ENCODE results near the gene MPZ.
"Not testable (repeated sequence)": the region's sequence is repeated elsewhere in the genome, so short reads cannot be mapped to it uniquely, and the experiment has no call there.

Gene MPZ

DNA sequence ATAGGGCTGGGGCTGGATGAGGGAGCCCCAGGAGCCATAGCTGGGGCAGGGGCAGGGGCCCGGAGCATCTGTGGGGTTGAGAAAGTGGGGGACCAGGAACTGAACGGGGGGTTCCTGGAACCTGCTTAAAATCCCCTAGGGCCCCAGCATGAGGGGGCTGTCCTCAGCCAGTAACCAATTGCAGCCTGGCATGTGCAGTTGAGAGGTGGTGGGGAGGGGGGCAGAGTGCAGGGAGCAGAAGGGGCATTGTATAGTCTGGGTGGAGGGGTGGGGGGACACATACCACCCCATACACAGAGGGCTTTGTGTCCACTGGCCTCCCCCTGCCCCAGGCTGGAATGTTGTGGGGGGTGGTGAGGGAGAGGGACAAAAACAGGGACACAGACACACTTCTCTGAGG lies at the start of gene MPZ:
TSS of gene MPZ (minus strand) at position 101 of the 400 bp plus-strand sequence. CDS start at position 38, 63 bp downstream.
- no peak for DNase-seq

DNA sequence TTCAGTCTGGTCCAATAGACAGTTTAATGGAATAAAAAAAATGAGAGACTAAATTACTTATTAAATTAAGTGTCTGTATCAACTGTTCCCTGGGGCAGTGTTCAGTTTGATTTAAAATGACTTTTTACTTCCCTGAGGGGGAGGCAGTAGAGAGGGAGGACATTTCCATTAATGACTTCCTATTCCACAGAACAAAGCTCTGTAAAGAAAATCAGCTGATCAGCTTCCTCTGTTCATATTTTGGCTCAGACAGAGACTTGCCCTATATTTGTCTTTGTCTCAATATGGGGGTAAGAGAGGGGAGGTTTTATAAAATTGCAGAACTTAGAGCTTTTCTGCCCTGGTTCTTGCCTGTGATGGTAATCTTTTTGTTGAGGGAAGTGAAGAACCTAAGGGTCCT lies 49.5 kb upstream of the MPZ start:
- no peak for DNase-seq

DNA sequence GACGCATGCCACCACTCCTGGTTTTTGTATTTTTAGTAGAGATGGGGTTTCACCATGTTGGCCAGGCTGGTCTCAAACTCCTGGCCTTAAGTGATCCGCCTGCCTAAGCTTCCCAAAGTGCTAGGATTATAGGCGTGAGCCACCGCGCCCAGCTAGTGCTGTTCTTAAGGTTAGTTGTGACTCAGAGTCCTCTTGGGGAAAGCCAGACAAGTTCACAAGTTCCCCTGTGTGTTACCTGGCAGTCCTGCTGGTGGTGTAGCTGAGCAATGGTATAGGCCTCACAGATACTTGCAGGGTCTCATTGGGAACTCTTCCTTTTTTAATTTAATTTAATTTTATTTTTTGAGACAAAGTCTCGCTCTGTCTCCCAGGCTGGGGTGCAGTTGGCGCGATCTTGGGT lies 47.3 kb upstream of the MPZ start:
- DNase-seq: no peak

DNA sequence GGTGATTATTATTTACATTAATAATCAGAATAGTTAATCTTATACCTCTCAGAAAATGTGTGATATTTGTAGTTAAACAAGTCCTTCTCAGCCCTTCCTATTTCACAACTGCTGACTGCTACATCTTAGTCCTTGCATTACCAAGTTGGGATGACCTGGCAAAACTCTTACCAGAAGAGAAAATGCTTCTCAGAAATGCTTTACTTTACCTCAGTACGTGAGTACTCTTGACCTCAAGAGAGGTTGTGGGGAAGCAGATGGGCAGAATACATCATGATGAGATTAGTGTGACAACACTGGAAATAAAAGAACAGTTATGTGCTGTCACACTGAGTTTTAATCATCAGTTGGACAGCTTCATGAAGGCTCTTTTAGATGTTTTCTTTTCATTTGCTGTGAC lies 41.7 kb upstream of the MPZ start:
- DNase-seq: no peak

DNA sequence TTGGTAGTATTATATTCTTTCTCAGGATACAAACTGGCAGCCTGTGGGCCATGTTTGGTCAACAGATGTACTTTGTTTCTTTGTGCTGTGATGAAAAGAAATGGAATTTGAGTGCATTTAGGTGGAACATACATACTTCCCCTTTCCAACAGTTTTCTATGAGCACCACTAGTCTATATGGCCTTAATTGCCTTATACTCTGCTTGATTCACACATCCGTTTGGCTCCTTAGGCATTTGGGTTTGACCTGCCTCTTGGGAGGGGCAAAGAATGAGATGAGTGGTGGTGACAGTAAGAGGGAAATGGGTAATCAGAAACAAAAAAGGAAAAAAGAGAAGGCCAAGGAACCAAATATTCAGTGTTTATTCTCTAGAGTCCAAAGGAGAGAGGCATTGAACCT lies 40.9 kb upstream of the MPZ start:
- no peak for DNase-seq

DNA sequence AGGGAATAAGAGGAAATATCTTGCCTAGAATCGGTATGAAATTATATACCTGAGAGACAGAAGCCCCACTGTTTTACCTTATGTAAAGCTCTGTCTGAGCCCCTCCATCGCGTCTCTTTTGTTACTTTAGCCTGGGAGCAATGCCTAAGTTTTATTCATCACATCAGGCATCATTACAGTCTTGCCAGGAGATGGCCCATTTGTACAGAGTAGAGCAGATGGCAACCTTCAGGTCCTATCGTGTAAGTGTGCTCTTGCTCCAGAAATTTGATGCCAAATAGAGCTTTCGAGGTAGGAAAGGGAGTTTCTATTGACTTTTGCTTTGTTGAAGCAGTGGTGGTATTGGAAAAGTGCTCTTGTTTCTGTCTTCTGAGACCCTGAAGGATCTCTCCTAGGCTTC lies 33.1 kb upstream of the MPZ start:
- no peak for DNase-seq

DNA sequence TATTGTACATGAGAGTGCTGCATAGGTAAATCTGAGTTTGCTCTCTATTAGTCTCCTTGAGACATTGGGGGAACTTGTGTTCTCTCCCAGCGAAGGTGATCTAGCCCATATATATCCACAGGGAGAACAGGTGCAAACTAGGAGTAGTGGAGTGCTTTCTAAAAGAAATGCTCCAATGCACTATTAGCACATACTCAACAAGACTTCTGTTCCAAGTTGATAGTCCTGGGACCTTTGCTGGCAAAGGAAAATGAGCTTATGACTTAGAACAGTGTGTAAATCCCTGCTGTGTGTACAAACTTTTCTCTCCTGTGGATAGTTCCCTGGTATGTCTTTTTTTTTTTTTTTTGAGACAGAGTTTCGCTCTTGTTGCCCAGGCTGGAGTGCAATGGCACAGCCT lies 32.4 kb upstream of the MPZ start:
- no peak for DNase-seq

DNA sequence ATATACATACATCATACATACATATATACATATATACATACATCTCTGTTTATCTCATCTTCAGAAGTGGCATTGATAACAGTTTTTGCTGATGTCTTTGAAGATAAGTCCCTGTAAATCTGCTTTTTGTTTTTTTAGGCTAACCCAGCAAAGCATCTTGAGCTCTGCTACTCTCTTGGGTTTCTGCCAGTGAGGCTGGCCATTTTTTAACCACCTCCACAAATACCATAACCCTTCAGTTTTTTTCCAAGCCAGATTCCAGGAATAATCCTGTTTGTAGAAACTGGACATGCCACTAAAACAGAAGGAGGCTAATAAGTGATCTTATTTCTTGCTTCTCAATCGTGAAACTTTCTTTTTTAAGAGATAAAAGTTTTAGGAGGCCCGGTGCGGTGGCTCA lies 26.0 kb upstream of the MPZ start:
- no peak for DNase-seq

DNA sequence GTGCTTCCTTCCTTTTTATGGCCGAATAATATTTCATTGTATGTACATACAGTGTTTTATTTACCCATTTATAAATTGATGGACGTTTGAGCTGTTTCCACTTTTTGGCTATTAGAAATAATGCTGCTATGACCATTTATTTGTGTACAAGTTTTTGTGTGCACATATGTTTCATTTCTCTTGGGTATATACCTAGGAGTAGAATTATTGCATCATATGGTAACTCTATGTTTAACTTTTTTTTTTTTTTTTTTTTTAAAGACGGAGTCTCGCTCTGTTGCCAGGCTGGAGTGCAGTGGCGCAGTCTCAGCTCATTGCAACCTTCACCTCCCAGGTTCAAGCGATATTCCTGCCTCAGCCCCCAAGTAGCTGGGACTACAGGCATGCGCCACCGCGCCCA lies 23.4 kb upstream of the MPZ start:
- no peak for DNase-seq

DNA sequence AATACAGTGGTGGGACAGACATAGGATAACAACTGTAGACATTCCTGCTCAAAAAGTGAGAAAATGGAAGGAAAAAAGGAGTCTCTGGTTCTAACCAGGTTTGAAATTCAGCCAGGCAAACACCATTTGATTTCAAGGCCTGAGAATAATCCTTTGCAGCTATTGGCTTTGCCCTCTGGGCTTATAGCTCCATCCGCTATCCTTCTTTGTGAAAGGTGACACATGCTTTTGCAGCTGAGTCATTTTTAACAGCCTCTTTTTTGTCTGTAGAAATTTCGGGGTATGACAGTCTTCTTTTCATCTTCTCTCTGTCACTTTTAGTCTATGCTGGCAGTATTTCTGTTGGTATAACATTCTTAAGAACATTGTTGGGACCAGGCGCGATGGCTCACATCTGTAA lies 20.6 kb upstream of the MPZ start:
- DNase-seq: no peak

DNA sequence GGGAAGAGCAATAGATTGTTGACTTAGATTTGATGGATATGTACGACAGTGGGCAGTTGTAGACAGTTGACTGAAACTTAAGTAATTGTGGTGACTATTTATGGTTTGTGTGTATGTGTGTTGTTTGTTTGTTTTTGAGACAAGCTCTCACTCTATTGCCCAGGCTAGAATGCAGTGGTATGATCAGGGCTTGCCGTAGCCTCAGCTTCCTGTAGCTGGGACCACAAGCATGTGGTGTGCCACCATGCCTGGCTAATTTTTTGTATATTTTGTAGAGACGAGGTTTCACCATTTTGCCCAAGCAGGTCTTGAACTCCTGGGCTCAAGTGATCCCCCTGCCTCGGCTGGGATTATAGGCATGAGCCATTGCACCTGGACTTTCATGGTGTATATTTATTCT lies 14.3 kb upstream of the MPZ start:
- DNase-seq: no peak

DNA sequence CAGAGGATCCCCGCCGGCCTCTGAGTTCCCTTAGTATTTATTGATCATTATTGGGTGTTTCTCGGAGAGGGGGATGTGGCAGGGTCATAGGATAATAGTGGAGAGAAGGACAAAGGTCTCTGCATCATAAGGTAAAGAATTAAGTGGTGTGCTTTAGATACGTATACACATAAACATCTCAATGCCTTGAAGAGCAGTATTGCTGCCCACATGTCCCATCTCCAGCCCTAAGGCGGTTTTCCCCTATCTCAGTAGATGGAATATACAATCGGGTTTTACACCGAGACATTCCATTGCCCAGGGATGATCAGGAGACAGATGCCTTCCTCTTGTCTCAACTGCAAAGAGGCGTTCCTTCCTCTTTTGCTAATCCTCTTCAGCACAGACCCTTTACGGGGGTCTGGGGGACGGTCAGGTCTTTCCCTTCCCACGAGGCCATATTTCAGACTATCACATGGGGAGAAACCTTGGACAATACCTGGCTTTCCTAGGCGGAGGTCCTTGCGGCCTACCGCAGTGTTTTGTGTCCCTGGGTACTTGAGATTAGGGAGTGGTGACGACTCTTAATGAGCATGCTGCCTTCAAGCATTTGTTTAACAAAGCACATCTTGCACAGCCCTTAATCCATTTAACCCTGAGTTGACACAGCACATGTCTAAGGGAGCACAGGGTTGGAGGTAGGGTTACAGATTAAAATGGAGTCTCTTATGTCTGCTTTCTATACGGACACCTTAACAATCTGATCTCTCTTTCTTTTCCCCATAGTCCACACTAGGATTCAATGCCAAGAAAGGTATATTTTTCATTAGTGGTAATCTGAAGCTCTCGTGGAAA lies 6.3 kb upstream of the MPZ start:
- not testable (repeated sequence) for DNase-seq

DNA sequence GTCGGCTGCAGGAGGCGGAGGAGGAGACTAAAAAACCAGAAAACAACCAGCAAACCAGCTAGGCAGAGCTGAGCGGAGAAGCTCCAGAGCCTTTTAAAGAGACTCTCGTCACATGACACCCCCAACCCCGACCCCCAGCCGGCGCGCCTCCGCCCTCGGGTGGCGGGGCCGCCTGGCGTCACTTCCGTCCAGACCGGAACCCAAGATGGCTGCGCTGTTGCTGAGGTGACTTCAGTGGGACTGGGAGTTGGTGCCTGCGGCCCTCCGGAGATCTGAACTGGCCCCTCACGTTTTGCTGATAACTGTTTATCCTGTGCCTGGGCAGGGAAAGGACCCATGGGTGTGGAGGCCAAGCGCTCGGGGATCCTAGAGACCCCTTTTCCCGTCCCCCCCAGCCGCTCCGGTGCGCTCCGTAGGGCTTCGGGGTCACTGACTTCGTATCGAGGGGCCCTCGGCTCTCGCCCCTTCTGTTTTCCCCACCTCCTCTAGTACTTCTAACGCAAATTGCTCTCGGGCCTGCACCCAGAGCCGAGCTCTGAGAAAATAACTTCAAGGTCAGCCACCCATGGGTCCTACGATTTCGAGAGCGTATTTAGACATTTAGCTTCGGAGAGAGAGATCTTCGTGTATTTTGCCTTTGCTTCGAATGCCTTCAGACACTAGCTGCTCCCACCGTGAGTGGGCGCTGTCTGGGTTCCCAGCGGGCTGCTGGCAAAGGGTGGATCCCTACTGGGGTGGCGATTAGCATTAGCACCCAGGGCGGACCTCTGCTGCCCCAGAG lies 4.6 kb upstream of the MPZ start, which contains the start of gene SDHC:
TSS of gene SDHC (plus strand) at position 181 of the 781 bp plus-strand sequence. CDS start at position 206, 25 bp downstream.
- DNase-seq: peak; percentile 90 to 95

DNA sequence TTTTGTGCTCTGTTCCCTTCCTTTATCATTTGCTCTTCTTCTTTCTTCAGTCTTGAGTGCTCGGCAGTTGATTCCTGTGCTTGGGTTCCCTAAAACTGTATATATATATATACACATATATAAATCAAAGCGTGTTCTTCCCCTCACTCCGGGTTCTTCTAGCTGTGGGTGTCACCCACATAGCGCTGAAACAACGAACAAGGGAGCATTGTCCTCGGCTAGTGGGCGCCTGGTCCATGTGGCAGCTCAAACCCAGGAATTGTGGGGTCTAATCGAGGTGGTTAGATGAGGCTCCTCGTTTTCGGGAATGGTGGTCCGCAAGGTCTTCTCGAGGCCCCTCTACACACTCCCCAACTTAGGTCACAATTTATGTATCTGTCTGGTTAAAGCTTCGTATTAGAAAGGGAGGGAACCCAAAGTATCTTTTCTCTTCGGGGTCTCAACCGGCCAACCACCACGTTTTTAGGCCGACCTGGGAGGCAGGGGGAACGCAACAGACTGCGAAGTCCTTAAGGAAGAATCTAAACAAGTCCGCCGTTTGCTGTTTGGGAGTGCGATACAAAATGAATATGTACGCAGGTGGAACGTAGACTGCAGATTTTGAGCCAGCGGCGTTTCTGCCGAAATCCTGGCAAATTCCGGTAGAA lies 3.9 kb upstream of the MPZ start:
- DNase-seq: no peak

DNA sequence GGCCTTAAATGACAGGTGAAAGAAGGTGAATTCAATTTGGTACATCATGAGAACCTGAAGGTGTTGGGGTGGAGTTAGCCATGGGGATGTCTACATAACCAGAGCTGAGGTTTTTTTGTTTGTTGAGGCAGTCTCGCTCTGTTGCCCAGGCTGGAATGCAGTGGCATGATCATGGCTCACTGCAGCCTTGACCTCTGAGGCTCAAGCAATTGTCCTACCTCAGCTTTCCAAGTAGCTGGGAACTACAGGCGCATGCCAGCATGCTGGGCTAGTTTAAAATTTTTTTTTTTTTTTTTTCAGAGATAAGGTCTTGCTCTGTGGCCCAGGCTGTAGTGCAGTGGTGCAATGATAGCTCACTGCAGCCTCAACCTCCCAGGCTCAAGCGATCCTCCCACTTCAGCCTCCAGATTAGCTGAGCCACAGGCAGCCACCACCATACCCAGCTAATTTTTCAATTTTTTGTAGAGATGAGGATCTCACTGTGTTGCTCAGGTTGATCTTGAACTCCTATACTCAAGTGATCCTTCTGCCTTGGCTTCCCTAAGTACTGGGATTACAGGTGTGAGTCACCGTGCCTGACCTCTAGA lies 1.9 kb upstream of the MPZ start:
- no peak for DNase-seq

DNA sequence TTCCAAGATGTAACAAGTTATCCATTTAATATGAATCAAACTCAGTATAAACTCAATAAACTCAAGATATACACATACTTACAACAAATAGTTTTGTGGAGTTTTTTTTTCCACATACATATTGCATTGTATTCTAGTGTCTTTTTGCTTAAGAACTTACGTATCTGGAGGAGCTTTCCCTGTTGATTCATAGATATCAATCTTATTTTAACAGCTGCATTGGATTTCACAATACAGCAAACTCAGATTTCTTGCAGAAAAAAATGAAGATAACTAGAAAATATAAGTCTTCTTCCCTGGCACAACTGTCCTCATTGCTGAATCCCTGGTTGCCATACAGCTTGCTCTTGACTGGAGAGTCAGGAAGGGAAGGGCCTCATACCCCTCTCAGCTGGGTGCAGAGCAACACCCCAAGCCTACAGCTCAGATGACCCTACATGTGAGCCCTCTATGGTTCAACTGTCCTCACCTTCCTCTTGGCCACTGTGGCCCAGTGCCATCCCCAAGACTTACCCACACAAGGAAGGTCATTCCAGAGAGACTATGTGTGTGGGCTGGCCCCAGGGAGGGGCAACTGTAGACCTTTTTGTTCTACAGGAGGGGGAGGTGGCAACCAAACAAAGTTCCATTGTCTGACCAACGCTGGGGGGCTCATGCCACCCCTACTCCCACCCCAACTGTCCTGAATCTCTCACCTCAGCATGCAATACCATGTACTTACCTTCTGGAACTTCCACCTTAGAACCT lies 1.7 kb downstream of the MPZ start:
- DNase-seq: no peak

DNA sequence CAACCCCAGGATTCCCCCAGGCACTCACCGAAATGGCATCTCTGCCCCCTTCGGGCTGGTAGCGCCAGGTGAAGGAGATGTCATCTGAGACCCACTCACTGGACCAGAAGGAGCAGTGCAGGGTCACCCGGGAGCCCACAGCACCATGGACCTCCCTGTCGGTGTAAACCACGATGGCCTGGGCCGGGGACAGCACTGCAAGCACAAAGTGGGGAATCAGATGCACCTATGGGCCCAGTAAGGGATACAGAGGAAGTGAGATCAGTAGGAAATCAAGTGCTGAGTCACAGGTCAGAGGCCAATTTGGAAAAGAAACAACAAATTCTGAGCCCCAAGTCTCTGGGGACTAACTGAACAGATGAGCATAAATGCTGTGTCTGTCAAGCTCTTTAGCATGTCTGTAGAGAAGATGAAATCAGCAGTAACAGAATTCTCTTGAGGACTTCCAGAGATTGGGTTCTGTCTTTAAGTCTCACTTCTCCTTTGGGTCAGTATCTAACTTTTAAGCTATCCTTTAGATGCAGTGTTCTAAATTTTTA lies 2.5 kb downstream of the MPZ start:
- no peak for DNase-seq

DNA sequence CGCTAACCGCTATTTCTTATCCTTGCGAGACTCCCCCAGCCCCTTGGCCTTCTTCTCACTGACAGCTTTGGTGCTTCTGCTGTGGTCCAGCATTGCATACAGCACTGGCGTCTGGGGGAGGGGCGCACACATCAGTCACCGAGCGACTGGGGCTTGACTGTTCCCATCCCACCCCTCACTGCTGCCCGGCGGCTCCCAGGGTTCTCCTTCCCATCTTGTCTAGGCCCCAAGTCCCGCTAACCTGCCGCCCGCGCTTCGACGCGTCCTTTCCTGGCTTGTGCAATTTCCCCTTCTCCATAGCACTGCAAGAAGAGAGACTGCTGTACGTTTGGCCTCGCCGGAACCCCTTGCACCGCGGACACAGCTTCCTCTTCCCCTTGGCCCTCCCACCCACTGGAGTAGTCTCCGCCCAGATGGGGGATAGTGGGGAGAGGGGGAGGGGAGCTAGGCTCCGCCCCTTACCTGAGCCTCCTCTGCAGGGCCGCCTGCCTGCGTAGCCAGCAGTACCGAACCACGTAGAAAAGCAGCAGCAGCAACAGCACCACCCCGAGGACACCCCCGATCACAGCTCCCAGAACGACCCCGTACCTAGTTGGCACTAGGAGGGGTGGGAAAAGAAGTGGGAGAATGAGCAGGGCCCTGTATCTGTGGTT lies 3.8 kb downstream of the MPZ start:
- peak; percentile 73 to 84 for DNase-seq

DNA sequence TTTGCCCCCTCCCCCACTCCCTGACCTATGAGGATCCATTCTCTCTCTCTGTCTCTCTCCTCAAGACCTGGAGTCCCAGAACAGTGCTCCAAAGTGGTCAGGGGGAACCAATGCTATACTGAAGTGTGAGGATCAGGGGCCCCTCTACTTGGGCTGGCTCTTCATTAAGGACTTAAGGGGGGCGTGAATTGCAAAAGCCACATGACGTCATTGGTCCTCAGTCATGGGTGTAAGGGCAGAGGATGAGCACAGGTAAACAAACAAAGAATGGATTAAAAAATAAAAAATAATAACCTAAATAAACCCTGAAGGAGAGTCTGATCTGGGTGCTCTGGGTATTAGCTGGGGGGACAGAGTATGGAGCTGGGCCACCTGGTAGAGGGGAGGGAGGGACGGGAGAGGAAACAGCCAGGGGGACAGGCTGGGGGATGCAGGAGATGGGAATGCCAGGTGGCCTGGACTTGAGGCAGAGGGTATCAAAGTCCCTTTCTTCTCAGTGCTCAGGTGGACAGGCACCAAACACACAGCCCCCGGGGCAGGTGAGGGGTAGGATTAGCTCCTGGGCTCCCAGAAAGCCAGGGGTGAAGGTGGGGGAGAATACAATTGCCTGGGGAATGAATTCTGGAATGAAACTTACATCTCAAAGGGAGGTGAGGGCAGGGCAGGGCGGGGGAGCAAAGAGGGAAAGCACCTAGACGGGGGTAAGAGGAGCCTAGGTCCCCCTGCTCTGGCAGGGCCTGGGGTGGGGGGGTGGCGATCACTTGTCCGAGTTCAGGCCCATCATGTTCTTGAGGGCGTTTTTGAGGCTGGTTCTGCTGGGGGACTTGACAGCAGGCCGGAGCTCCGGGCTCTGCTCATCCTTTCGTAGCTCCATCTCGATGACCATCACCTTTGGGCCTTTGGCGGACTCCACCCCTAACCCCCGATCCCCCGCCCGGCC lies 4.6 kb downstream of the MPZ start:
- no peak for DNase-seq

DNA sequence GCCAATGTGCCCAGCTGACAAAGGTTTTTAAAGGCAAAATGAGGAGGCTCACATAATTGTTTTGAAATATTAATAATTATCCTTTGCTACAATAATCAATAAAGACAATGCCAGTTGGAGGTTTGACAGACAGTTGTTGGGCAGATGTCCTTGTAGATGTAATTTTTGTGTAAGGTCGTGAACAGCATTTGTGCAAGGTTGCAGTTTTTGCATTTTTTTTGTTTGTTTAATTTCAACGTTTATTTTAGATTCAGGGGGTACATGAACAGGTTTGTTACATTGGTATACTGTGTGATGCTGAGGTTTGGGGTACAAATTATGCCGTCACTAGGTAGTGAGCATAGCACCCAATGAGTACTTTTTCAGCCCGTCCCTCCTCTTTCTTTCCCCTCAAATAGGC lies 9.3 kb downstream of the MPZ start:
- DNase-seq: no peak

DNA sequence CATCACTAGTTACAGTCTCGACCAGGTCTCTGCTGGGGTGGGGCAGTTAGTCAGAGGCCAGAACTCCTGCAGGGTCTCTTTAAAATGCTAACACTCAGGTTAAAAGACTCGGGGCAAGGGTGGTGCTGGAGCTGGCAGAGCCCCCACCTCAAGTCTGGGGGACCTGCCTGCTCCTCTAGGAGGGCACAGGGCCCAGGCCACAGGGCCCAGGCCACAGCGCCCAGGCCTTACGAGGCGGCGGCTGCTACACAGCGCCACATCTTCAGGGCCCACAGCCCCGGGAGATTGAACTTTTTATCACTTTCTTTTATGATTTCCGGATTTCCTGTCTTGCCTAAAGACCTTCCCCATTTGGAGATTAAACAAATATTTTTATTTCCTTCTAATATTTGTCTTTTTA lies 10.4 kb downstream of the MPZ start:
- no peak for DNase-seq

Data from NCI-H2081 (cell line).